PC-3 (cell line): Measurements from ENCODE around the gene CCL22. TPM values are rescaled to one million over a fixed set of nuclear protein-coding genes. Genes with fewer than 3 reads are reported as not detected.

Experiments used
- ATAC-seq: fragments of 200-7000 bp; cut with Tn5 transposase; 2 replicates; pipeline ENCODE4 v1.9.1; 2020; ENCODE audit warnings: mild to moderate bottlenecking, moderate library complexity
- BruUV-seq: library from RNA; stranded (reverse); fragments of 400-500 nt; replicated peaks from 2 replicates; lab custom pipeline; 2021; lab: Mats Ljungman, UMichigan
- CTCF ChIA-PET: fragments of 300-600 bp; sonication (Branson Sonifier 250); formaldehyde crosslinking; loops from one replicate; lab custom pipeline; 2022; ENCODE audit warnings: antibody characterized with exemption; lab: Charles Lee
- POLR2A ChIA-PET: fragments of 300-600 bp; sonication (Branson Sonifier 250); formaldehyde crosslinking; loops from one replicate; lab custom pipeline; 2022; ENCODE audit warnings: antibody characterized with exemption; ENCODE audit not compliant: unreplicated experiment; lab: Charles Lee
- DNase-seq: peaks from one replicate; pipeline ENCODE4 v3.0.0-alpha.2; 2015
- H2AFZ ChIP-seq: fragments of 300-600 bp; sonication (generic); 2 replicates; pipeline ENCODE4 v1.6.0; 2016; ENCODE audit warnings: antibody characterized with exemption, low read length
- H3F3A ChIP-seq: fragments of 300-600 bp; sonication (generic); one replicate; pipeline ENCODE4 v1.6.0; 2017; ENCODE audit warnings: antibody characterized with exemption, low read length, control low read depth, mild to moderate bottlenecking; ENCODE audit not compliant: unreplicated experiment
- H3K27ac ChIP-seq: fragments of 300-600 bp; sonication (generic); 2 replicates; pipeline ENCODE4 v1.5.1; 2016; ENCODE audit warnings: mild to moderate bottlenecking, low read length
- H3K27me3 ChIP-seq: fragments of 300-600 bp; sonication (generic); 2 replicates; pipeline ENCODE4 v1.6.1; 2016; ENCODE audit warnings: low read length, mixed read lengths
- H3K36me3 ChIP-seq: fragments of 300-600 bp; sonication (generic); 2 replicates; pipeline ENCODE4 v1.6.1; 2016; ENCODE audit warnings: low read depth, mixed run types, low read length, mixed read lengths
- H3K4me1 ChIP-seq: fragments of 300-600 bp; sonication (generic); 2 replicates; pipeline ENCODE4 v1.5.1; 2016; ENCODE audit warnings: low read length; ENCODE audit not compliant: insufficient read depth
- H3K4me2 ChIP-seq: fragments of 300-600 bp; sonication (generic); 2 replicates; pipeline ENCODE4 v1.6.0; 2016; ENCODE audit warnings: low read length
- H3K4me3 ChIP-seq: fragments of 300-600 bp; sonication (generic); 2 replicates; pipeline ENCODE4 v1.5.1; 2016; ENCODE audit warnings: mild to moderate bottlenecking, low read length, mixed read lengths
- H3K79me2 ChIP-seq: fragments of 300-600 bp; sonication (generic); 2 replicates; pipeline ENCODE4 v1.6.1; 2017; ENCODE audit warnings: low read length, mixed read lengths
- H3K9ac ChIP-seq: fragments of 300-600 bp; sonication (generic); 2 replicates; pipeline ENCODE4 v1.6.0; 2016; ENCODE audit warnings: mild to moderate bottlenecking, low read length
- H3K9me2 ChIP-seq: fragments of 300-600 bp; sonication (generic); replicated peaks from 2 replicates; pipeline ENCODE4 v1.6.1; 2016; ENCODE audit warnings: mixed run types, low read length, mixed read lengths
- H3K9me3 ChIP-seq: fragments of 300-600 bp; sonication (generic); 2 replicates; pipeline ENCODE4 v1.6.1; 2016; ENCODE audit warnings: low read length, mixed read lengths
- H4K20me1 ChIP-seq: fragments of 300-600 bp; sonication (generic); 2 replicates; pipeline ENCODE4 v1.6.1; 2016; ENCODE audit warnings: low read length, mixed read lengths
- CTCF ChIP-seq: fragments of 300-600 bp; sonication (generic); conservative IDR thresholded peaks from 2 replicates; pipeline ENCODE4 v1.5.1; 2017; ENCODE audit warnings: antibody characterized with exemption, low read depth, mild to moderate bottlenecking, low read length
- EZH2 ChIP-seq: fragments of 300-600 bp; sonication (generic); IDR thresholded peaks from one replicate; pipeline ENCODE4 v1.6.1; 2017; ENCODE audit warnings: antibody characterized with exemption, mild to moderate bottlenecking, low read length; ENCODE audit not compliant: unreplicated experiment
- EZH2phosphoT487 ChIP-seq: fragments of 300-600 bp; sonication (generic); IDR thresholded peaks from 2 replicates; pipeline ENCODE4 v1.6.1; 2018; ENCODE audit warnings: mild to moderate bottlenecking, antibody characterized with exemption, low read length, borderline replicate concordance
- intact Hi-C: fragments of 100-400 bp; cut with micrococcal nuclease; formaldehyde crosslinking; loops from 2 replicates; pipeline ENCODE4 v1.9.0; 2023
- total RNA-seq: library from RNA; depleted of rRNA; stranded (reverse); fragments of >200 nt; gene quantifications from 2 replicates; pipeline ENCODE4 v1.2.3, GENCODE V29; 2014

The CCL22 gene
- total RNA-seq, 1 experiment from 2014 or later: not detected

- ChIA-PET CTCF (no interaction called here), POLR2A (no interaction called here)
- H3K79me2 ChIP-seq: no peaks in the 10 kb centered on the region
- no peak overlapping the region for H3K9ac ChIP-seq
- no peak overlapping the region for H2AFZ ChIP-seq
- peaks cover 18% of the 10 kb centered on the region for H3K4me1 ChIP-seq
- no peaks in the 10 kb centered on the region for H3K9me2 ChIP-seq
- no peak overlapping the region for H3K27ac ChIP-seq
- no peaks in the 10 kb centered on the region for H3F3A ChIP-seq
- ATAC-seq (no peak), DNase-seq (no peak)
- H3K9me3 ChIP-seq: no peaks in the 10 kb centered on the region
- BruUV-seq: no TSS peak
- H3K4me2 ChIP-seq: no peak overlapping the region
- intact Hi-C loops: no loop called here
- no peaks in the 10 kb centered on the region for H4K20me1 ChIP-seq
- H3K36me3 ChIP-seq: no peaks in the 10 kb centered on the region
- TF ChIP-seq EZH2phosphoT487 (no peak), EZH2 (no peak), CTCF (no peak)
- H3K4me3 ChIP-seq: no peak overlapping the region
- H3K27me3 ChIP-seq: no peaks in the 10 kb centered on the region
These were observed 40.2 kb upstream of the CCL22 start for GRCh38 chr16:57318240-57318970.

GRCh38 chr16:57319646-57320045 lies 38.9 kb upstream of the CCL22 start:
- ChIA-PET CTCF (no interaction called here), POLR2A (no interaction called here)
- Histone ChIP-seq H4K20me1 (no peaks in the 10 kb centered on the region), H3K36me3 (no peaks in the 10 kb centered on the region), H3K9me3 (no peaks in the 10 kb centered on the region), H3K4me2 (no peak overlapping the region), H2AFZ (no peak overlapping the region), H3K4me3 (no peak overlapping the region), H3K27ac (no peak overlapping the region), H3K27me3 (no peaks in the 10 kb centered on the region), H3K9me2 (no peaks in the 10 kb centered on the region), H3K4me1 (peaks cover 13% of the 10 kb centered on the region), H3K79me2 (no peaks in the 10 kb centered on the region), H3F3A (no peaks in the 10 kb centered on the region), H3K9ac (no peak overlapping the region)
- DNase-seq (no peak), ATAC-seq (no peak)
- no peak for TF ChIP-seq EZH2
- TF ChIP-seq CTCF: no peak
- TF ChIP-seq EZH2phosphoT487: no peak
- intact Hi-C loops: no loop called here
- no TSS peak for BruUV-seq

GRCh38 chr16:57324749-57325148 lies 33.8 kb upstream of the CCL22 start:
- Histone ChIP-seq H2AFZ (no peak overlapping the region), H3K27me3 (no peaks in the 10 kb centered on the region), H3K9me3 (no peaks in the 10 kb centered on the region), H3K4me1 (no peaks in the 10 kb centered on the region), H3K79me2 (no peaks in the 10 kb centered on the region), H3F3A (no peaks in the 10 kb centered on the region), H3K4me2 (no peak overlapping the region), H4K20me1 (no peaks in the 10 kb centered on the region), H3K27ac (no peak overlapping the region), H3K36me3 (no peaks in the 10 kb centered on the region), H3K4me3 (no peak overlapping the region), H3K9ac (no peak overlapping the region), H3K9me2 (no peaks in the 10 kb centered on the region)
- intact Hi-C loops: no loop called here
- ChIA-PET CTCF (no interaction called here), POLR2A (no interaction called here)
- DNase-seq: no peak
- no TSS peak for BruUV-seq
- ATAC-seq: no peak
- TF ChIP-seq EZH2phosphoT487 (no peak), EZH2 (no peak), CTCF (no peak)
